ENCODE data around the gene TEDC2. TPM values are rescaled to one million over a fixed set of nuclear protein-coding genes. Genes with fewer than 3 reads are reported as not detected.
A peak's percentile ranks its signal among the peaks of the same experiment; 100 is the strongest.

The TEDC2 gene
- total RNA-seq, 4 donors from 2014 or later = 1.4 to 13.2 (median 3.7) TPM

DNA sequence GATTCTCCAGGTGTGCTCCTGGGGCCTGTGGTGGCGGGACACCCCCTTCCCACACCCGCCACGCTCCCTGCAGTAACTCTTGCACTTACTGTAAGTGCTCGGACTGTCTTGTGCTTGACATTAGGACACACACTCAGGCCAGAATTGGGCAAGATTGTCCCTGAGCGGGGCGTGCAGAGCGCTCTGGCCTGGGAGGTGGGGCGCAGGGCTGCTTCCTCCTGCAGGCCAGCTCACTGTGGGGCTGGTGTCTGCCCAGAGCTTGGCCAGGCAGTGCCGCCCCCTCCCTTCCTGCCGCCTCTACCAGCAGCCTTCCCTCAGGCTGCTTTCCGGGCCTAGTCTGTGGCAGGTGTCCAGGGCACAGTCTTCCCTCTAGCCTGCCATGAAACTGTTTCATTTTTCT is 47.8 kb downstream of the TEDC2 start:
- peak overlapping the region; percentile 41 to 84 (median 66) for H3K27ac ChIP-seq
- no peaks in the 10 kb centered on the region for H3K9me3 ChIP-seq
- TF ChIP-seq, protein P1, sequence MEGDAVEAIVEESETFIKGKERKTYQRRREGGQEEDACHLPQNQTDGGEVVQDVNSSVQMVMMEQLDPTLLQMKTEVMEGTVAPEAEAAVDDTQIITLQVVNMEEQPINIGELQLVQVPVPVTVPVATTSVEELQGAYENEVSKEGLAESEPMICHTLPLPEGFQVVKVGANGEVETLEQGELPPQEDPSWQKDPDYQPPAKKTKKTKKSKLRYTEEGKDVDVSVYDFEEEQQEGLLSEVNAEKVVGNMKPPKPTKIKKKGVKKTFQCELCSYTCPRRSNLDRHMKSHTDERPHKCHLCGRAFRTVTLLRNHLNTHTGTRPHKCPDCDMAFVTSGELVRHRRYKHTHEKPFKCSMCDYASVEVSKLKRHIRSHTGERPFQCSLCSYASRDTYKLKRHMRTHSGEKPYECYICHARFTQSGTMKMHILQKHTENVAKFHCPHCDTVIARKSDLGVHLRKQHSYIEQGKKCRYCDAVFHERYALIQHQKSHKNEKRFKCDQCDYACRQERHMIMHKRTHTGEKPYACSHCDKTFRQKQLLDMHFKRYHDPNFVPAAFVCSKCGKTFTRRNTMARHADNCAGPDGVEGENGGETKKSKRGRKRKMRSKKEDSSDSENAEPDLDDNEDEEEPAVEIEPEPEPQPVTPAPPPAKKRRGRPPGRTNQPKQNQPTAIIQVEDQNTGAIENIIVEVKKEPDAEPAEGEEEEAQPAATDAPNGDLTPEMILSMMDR (IDR thresholded peaks at IDR 0.05) = no peak
- no peak for TF ChIP-seq POLR2A (IDR thresholded peaks at IDR 0.05)
- no peak overlapping the region for H3K4me3 ChIP-seq
- DNase-seq = peak in 2 of 3 donors; percentile 41 to 59
- peaks cover 0 to 21% (median 13%) of the 10 kb centered on the region in 4 donors for H3K4me1 ChIP-seq
- no peaks in the 10 kb centered on the region for H3K27me3 ChIP-seq
- H3K36me3 ChIP-seq = no peaks in the 10 kb centered on the region

DNA sequence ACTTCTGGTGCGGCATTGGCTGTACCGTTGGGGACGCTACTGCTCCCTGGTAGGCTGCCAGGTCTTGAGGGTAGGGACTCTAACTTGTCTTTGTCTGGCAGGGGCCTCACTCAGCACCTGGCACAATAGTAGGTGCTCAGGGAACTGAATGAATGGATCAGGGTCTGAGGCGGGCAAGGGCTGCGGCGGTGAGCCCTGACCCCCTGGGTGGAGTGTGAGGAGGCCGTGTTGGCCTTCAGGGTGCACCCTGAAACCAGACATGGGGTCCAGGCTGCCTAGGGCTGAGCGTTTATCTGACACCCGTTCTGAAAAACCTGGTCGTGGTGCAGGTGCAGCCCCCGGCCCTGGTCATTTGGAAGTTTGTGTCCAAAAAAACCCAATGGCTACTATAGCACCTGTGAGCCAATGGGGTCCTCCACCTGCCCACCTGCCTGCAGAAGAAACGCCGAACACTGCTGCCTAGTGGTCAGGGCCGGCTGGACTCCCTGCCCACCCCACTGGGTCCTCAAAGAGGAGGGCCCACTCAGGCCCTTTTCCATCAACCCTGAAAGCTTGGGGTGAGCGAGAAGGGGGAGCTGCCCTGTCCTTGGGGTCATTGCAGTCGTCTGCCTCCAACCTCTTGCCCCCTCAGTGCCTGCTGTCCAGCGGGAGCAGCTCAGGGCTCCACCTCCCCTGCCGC is 49.0 kb downstream of the TEDC2 start:
- no peaks in the 10 kb centered on the region for H3K9me3 ChIP-seq
- DNase-seq = no peak
- no peaks in the 10 kb centered on the region for H3K36me3 ChIP-seq
- no peaks in the 10 kb centered on the region for H3K27me3 ChIP-seq
- H3K4me1 ChIP-seq = peaks cover 0 to 26% (median 20%) of the 10 kb centered on the region in 4 donors
- peak overlapping the region in 1 of 4 donors; percentile 65 for H3K27ac ChIP-seq
- TF ChIP-seq, protein P1 (IDR thresholded peaks at IDR 0.05) = no peak
- TF ChIP-seq POLR2A (IDR thresholded peaks at IDR 0.05) = no peak
- no peak overlapping the region for H3K4me3 ChIP-seq

DNA sequence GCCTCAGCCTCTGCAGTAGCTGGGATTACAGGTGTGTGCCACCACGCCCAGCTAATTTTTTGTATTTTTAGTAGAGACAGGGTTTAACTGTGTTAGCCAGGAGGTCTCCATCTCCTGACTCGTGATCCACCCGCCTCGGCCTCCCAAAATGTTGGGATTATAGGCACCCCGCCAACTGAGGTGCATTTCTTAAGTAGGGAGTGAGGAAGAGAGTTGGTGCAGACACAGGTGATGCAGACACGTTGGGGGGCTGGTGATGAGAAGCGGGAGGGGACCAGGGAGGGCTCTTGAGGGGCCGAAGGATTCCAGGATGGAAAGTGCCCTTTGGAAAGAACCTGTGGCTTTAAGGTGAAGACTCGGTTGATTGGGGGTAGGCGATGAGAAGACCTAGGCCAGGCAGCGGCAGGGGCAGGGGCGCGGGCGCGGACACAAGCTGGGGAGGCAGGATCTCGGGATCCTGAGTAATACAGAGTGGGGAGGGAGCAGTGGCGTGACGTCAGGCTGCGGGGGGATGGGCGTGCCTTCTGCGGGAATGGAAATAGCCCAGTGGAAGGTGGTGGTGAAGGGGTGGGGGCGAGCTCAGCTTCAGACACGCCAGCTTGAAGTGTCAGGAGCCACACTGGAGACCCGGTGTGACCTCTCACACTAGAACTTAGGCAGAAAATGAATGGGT is 51.4 kb downstream of the TEDC2 start:
- no peak overlapping the region for H3K4me3 ChIP-seq
- peak in 1 of 3 donors; percentile 74 for DNase-seq
- H3K9me3 ChIP-seq = no peaks in the 10 kb centered on the region

DNA sequence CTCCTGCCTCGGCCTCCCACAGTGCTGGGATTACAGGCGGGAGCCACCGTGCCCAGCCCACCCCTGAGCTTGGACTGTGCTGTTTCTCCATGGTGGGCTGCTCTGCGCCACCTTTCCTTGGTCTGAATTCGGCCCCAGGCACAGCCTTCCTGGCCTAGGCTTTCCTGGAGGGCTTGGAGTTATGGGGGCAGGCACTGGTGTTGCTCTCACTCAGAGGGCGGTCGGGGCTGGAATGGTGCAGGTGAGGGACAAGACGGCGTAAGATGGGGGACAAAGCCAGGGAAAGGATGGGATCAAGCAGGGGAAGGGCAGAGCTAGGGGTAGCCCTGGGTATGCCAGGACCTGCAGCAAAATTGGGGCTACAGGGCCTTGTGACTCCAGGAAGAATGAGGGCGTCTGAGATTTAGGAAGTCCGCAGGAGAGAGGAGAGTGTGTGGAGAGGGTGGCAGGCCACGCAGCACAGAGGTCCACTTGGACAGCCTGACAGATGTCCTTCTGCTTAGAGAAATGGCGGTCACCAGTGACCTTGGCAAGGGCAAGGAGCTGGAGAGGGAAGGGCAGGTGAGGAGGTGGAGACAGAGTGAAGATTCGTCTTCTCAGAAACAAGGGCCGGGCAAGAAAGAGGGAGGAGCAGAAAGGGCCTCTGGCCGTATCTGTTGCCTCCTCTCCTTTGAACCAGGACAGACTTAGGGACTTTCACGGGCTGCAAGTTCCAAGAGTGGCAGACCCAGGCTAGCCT is 52.3 kb downstream of the TEDC2 start:
- no peak for TF ChIP-seq POLR2A (IDR thresholded peaks at IDR 0.05)
- TF ChIP-seq, protein P1 (IDR thresholded peaks at IDR 0.05) = no peak
- peak overlapping the region in 1 of 4 donors; percentile 100 for H3K27ac ChIP-seq
- H3K27me3 ChIP-seq = no peaks in the 10 kb centered on the region
- peaks cover 0 to 45% (median 43%) of the 10 kb centered on the region in 4 donors for H3K4me1 ChIP-seq
- H3K4me3 ChIP-seq = no peak overlapping the region
- DNase-seq = no peak
- no peaks in the 10 kb centered on the region for H3K9me3 ChIP-seq
- no peaks in the 10 kb centered on the region for H3K36me3 ChIP-seq

More for the DNA sequence above, 51.4 kb downstream of the TEDC2 start:
- Histone ChIP-seq H3K27me3 (no peaks in the 10 kb centered on the region), H3K27ac (no peak overlapping the region), H3K4me1 (peaks cover 0 to 39% (median 35%) of the 10 kb centered on the region in 4 donors), H3K36me3 (no peaks in the 10 kb centered on the region)
- no peak for TF ChIP-seq POLR2A (IDR thresholded peaks at IDR 0.05)
- TF ChIP-seq, protein P1 (IDR thresholded peaks at IDR 0.05) = no peak

DNA sequence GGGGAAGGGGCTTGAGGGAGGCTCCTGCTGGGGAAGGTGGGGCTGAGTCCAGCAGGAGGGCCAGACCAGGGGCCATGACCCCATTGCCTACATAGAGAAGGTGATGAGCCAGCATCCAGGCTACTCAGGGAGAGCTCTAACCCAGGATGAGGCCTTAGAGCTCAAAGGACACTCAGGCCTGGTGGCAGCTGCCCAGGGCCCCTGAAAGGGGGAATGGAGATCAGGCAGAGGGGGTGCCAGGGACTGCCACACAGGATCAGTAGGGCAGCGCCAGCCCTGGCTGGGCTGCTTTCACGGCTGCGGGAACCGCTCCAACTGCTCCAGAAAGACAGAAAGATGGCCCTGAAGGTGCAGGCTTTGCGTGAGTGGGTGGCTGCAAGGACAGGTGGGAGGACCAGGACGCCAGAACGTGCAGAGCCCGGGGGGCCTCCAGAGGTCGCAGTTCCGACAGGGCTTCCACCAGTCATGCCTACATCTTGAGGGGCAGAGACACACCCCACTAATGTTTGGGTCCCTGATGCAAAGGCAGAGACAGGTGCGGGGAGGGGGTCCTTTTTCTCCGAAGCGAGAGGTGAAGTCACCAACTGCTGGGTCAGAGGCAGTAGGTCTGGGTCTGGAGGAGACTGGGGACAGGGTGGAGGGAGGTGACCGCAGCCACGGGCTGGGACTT is 53.0 kb downstream of the TEDC2 start:
- Histone ChIP-seq H3K27me3 (no peaks in the 10 kb centered on the region), H3K27ac (peak overlapping the region; percentile 96 to 100 (median 99)), H3K36me3 (no peaks in the 10 kb centered on the region), H3K9me3 (no peaks in the 10 kb centered on the region), H3K4me1 (peaks cover 0 to 52% (median 40%) of the 10 kb centered on the region in 4 donors), H3K4me3 (peak overlapping the region; percentile 77 to 100 (median 92))
- DNase-seq = peak in 2 of 3 donors; percentile 53 to 72
- TF ChIP-seq POLR2A (IDR thresholded peaks at IDR 0.05) = no peak
- TF ChIP-seq, protein P1 (IDR thresholded peaks at IDR 0.05) = peak in 1 of 6 experiments; percentile 31
